Spleen (tissue), 11 donors: Measurements from ENCODE around the gene PARVA. TPM values are rescaled to one million over a fixed set of nuclear protein-coding genes. Genes with fewer than 3 reads are reported as not detected.
A peak's percentile ranks its signal among the peaks of the same experiment; 100 is the strongest.

Experiments
- DNase-seq: peaks from one replicate; pipeline ENCODE4 v3.0.0-alpha.2; 2020
- H3K27ac ChIP-seq, 8 donors: fragments of 200-600 bp; sonication (generic) in 7 of 8; 1 replicate in 4 of 8; 2 replicates in 4 of 8; pipeline versions ENCODE4 v1.5.0 to v1.8.0; 2016 to 2021; ENCODE audit warnings: inconsistent platforms in 4 of 8, mild to moderate bottlenecking in 4 of 8, moderate library complexity in 1 of 8
- H3K27me3 ChIP-seq, 7 donors: fragments of 200-600 bp; sonication (generic) in 6 of 7; replicated peaks in 1 of 7; 1 replicate in 4 of 7; 2 replicates in 3 of 7; pipeline versions ENCODE4 v1.5.0 to v1.8.0; 2016 to 2021; ENCODE audit warnings: inconsistent platforms in 3 of 7, mild to moderate bottlenecking in 1 of 7
- H3K36me3 ChIP-seq, 6 donors: fragments of 200-600 bp; sonication (generic) in 5 of 6; 1 replicate in 4 of 6; 2 replicates in 2 of 6; pipeline versions ENCODE4 v1.5.0 to v1.8.0; 2016 to 2021; ENCODE audit warnings: inconsistent platforms in 2 of 6
- H3K4me1 ChIP-seq, 6 donors: fragments of 200-600 bp; sonication (generic) in 5 of 6; 1 replicate in 3 of 6; 2 replicates in 3 of 6; pipeline versions ENCODE4 v1.5.0 to v1.8.0; 2016 to 2021; ENCODE audit warnings: inconsistent platforms in 3 of 6
- H3K4me3 ChIP-seq, 8 donors: fragments of 200-600 bp; sonication (generic) in 7 of 8; 1 replicate in 4 of 8; 2 replicates in 4 of 8; pipeline versions ENCODE4 v1.5.0 to v1.8.0; 2016 to 2021; ENCODE audit warnings: inconsistent platforms in 4 of 8, mild to moderate bottlenecking in 4 of 8, moderate library complexity in 2 of 8
- H3K9me3 ChIP-seq, 8 donors: fragments of 200-600 bp; sonication (generic) in 7 of 8; 1 replicate in 4 of 8; 2 replicates in 4 of 8; pipeline versions ENCODE4 v1.5.0 to v1.8.0; 2016 to 2021; ENCODE audit warnings: inconsistent platforms in 4 of 8
- POLR2A ChIP-seq, 3 donors: fragments of 450-650 bp; IDR thresholded peaks; one replicate each; pipeline ENCODE4 v1.5.1; 2017; ENCODE audit warnings: antibody characterized with exemption in 3 of 3, mild to moderate bottlenecking in 1 of 3
- POLR2AphosphoS5 ChIP-seq, 3 donors: sonication (generic); formaldehyde crosslinking; IDR thresholded peaks; one replicate each; pipeline ENCODE4 v1.5.1; 2017; ENCODE audit warnings: antibody characterized with exemption in 3 of 3
- WGBS, 5 donors: extraction: QIAGEN DNeasy Blood & Tissue Kit in 3 of 5; methylation state at CpG; one replicate each; pipeline versions ENCODE4 v1.1.5 to v1.1.7; 2013 to 2018; 5-methylcytosine and 5-hydroxymethylcytosine counted together
- intact Hi-C: fragments of 100-400 bp; cut with DNase I; formaldehyde crosslinking; loops from one replicate; pipeline ENCODE4 v1.15.0; 2023; ENCODE audit warnings: low total_unique reads
- polyA plus RNA-seq, 3 donors: library from polyadenylated mRNA; stranded (reverse); fragments of 200-250 nt; gene quantifications; one replicate each; pipeline ENCODE4 v1.2.1, GENCODE V29; 2013
- total RNA-seq, 7 donors: library from RNA; depleted of rRNA in 3 of 7; stranded (reverse); fragments of >200 nt in 3 of 7; fragmentation: NEBNext Ultra II Directional in 4 of 7; extraction: Animal tissue kit (Norgen Biotek cat#: 25700) in 4 of 7; gene quantifications; one replicate each; pipeline versions ENCODE4 v1.1.0 to v1.2.1, GENCODE V29; 2016 to 2021
- TF ChIP-seq, protein P1 (sequence below), 11 experiments: fragments of 200-600 bp in 7 of 11; fragments of 450-650 bp in 4 of 11; sonication (generic) in 4 of 11; IDR thresholded peaks in 8 of 11; conservative IDR thresholded peaks in 3 of 11; 1 replicate in 7 of 11; 2 replicates in 4 of 11; pipeline versions ENCODE4 v1.4.0 to v1.8.0; 2016 to 2021; ENCODE audit warnings: antibody characterized with exemption in 11 of 11, inconsistent platforms in 4 of 11, mild to moderate bottlenecking in 1 of 11
- donor health status: healthy with polysubstance abuse.
- donor health status: DM: no; HTN: no; CAD: no; lungs with moderate emphysema.
- donor health status: DM: no; HTN: no; CAD: no.
- donor health status: Bipolar disorder and iron deficiency.
- donor health status: healthy.
- donor health status: DM: no; HTN: no; CAD: no.
- donor health status: DM: yes; HTN: yes; CAD: no.

Gene PARVA
- total and polyA plus RNA-seq, 10 donors = 3.8 to 56.6 (median 23.3) TPM

- 83 to 95% (median 85%) methylated on average over 2 of the region's 2 CpGs for WGBS, 5 donors
- Histone ChIP-seq H3K27ac (no peak overlapping the region), H3K9me3 (peaks cover 0 to 17% (median 9%) of the 10 kb centered on the region in 8 donors), H3K4me3 (no peak overlapping the region), H3K36me3 (no peaks in the 10 kb centered on the region), H3K27me3 (no peaks in the 10 kb centered on the region), H3K4me1 (peaks cover 0 to 3% (median 0%) of the 10 kb centered on the region in 6 donors)
- no peak for DNase-seq
- intact Hi-C loops = no loop called here
- TF ChIP-seq POLR2A (IDR thresholded peaks at IDR 0.05) (no peak), POLR2AphosphoS5 (IDR thresholded peaks at IDR 0.05) (no peak)
- TF ChIP-seq, protein P1, sequence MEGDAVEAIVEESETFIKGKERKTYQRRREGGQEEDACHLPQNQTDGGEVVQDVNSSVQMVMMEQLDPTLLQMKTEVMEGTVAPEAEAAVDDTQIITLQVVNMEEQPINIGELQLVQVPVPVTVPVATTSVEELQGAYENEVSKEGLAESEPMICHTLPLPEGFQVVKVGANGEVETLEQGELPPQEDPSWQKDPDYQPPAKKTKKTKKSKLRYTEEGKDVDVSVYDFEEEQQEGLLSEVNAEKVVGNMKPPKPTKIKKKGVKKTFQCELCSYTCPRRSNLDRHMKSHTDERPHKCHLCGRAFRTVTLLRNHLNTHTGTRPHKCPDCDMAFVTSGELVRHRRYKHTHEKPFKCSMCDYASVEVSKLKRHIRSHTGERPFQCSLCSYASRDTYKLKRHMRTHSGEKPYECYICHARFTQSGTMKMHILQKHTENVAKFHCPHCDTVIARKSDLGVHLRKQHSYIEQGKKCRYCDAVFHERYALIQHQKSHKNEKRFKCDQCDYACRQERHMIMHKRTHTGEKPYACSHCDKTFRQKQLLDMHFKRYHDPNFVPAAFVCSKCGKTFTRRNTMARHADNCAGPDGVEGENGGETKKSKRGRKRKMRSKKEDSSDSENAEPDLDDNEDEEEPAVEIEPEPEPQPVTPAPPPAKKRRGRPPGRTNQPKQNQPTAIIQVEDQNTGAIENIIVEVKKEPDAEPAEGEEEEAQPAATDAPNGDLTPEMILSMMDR (IDR thresholded peaks at IDR 0.05 in 8 of 11, conservative IDR thresholded peaks at IDR 0.05 in 3 of 11) = no peak
Observed at GRCh38 chr11:12467610-12468009, 90.2 kb downstream of the PARVA start.

- Histone ChIP-seq H3K36me3 (no peaks in the 10 kb centered on the region), H3K27ac (peak overlapping the region in 4 of 8 donors; percentile 20 to 34 (median 30)), H3K27me3 (no peaks in the 10 kb centered on the region), H3K4me3 (no peak overlapping the region), H3K9me3 (peaks cover 0 to 11% (median 3%) of the 10 kb centered on the region in 8 donors), H3K4me1 (peaks cover 0 to 9% (median 0%) of the 10 kb centered on the region in 6 donors)
- 58 to 78% (median 70%) methylated on average over 3 of the region's 3 CpGs for WGBS, 5 donors
- no peak for DNase-seq
- intact Hi-C loops = no loop called here
- TF ChIP-seq POLR2AphosphoS5 (IDR thresholded peaks at IDR 0.05) (no peak), POLR2A (IDR thresholded peaks at IDR 0.05) (no peak)
- TF ChIP-seq, protein P1 (IDR thresholded peaks at IDR 0.05 in 8 of 11, conservative IDR thresholded peaks at IDR 0.05 in 3 of 11) = no peak
Observed at GRCh38 chr11:12469451-12469850, 92.1 kb downstream of the PARVA start.

DNA sequence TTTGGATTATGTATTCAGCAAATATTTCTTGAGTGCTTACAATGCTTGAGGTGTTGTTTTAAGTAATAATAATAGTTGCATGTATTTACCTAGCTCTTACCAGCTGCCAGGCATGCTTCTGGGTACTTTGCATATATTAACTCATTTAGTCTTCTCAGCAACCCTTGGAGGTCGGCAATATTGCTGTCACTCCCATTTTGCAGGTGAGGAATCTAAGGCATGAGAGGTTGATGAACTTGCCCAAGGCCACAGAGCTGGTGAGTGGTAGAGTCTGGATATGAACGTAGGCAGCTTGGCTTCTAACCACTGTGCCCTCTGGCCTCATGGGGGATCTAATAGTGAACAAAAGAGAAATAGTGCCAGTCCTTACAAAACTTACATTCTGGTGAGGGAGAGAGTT is 92.9 kb downstream of the PARVA start:
- H3K27ac ChIP-seq = peak overlapping the region in 2 of 8 donors; percentile 31 to 34
- intact Hi-C loops = no loop called here
- TF ChIP-seq POLR2A (IDR thresholded peaks at IDR 0.05) = no peak
- TF ChIP-seq, protein P1 (IDR thresholded peaks at IDR 0.05 in 8 of 11, conservative IDR thresholded peaks at IDR 0.05 in 3 of 11) = no peak
- no peak for TF ChIP-seq POLR2AphosphoS5 (IDR thresholded peaks at IDR 0.05)
- no peak overlapping the region for H3K4me3 ChIP-seq
- DNase-seq = no peak
- 65 to 78% (median 72%) methylated on average over 2 of the region's 2 CpGs for WGBS, 5 donors
- no peaks in the 10 kb centered on the region for H3K27me3 ChIP-seq
- H3K9me3 ChIP-seq = peaks cover 0 to 3% (median 0%) of the 10 kb centered on the region in 8 donors
- peaks cover 0 to 9% (median 0%) of the 10 kb centered on the region in 6 donors for H3K4me1 ChIP-seq
- peaks cover 0 to 5% (median 0%) of the 10 kb centered on the region in 6 donors for H3K36me3 ChIP-seq

DNA sequence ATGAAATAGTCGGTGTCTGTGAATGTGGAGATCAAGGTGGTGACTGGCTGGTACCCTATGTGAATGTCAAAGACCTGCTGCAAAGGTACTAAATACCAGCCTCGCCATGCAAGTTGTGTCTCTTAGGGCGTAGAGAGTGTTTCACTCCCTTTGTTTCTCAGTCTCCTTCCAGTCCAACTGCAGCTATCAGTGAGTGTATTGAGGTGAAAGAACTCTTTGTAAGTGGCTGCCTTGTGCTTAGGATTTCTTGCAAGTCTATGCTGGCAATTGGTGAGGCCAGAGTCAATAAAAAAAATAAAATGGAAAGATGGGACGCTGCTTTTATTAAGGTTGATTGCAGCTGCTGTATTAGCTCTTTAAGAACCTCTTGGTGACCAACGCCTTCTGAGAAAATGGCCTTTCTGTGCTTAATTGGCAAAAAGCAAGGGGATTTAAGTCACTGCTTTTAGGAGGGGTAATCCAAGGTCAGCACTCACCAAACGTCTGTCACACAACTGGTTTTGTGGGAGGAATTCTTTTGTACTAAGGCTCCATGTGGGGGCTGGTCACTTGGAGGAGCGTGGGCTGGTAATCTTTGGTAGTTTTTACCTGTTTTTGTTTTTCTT is 95.1 kb downstream of the PARVA start:
- intact Hi-C loops = no loop called here
- no peak for DNase-seq
- H3K9me3 ChIP-seq = no peaks in the 10 kb centered on the region
- no peaks in the 10 kb centered on the region for H3K27me3 ChIP-seq
- H3K4me3 ChIP-seq = no peak overlapping the region
- peak overlapping the region in 3 of 8 donors; percentile 4 to 44 (median 19) for H3K27ac ChIP-seq
- 65 to 77% (median 73%) methylated on average over 7 of the region's 7 CpGs for WGBS, 5 donors
- peaks cover 0 to 9% (median 0%) of the 10 kb centered on the region in 6 donors for H3K4me1 ChIP-seq
- peaks cover 0 to 8% (median 0%) of the 10 kb centered on the region in 6 donors for H3K36me3 ChIP-seq
- TF ChIP-seq POLR2AphosphoS5 (IDR thresholded peaks at IDR 0.05) (no peak), POLR2A (IDR thresholded peaks at IDR 0.05) (no peak)
- TF ChIP-seq, protein P1 (IDR thresholded peaks at IDR 0.05 in 8 of 11, conservative IDR thresholded peaks at IDR 0.05 in 3 of 11) = no peak
